ENCODE results near the gene TTC23.
A peak's percentile ranks its signal among the peaks of the same experiment; 100 is the strongest.

The TTC23 gene

DNA sequence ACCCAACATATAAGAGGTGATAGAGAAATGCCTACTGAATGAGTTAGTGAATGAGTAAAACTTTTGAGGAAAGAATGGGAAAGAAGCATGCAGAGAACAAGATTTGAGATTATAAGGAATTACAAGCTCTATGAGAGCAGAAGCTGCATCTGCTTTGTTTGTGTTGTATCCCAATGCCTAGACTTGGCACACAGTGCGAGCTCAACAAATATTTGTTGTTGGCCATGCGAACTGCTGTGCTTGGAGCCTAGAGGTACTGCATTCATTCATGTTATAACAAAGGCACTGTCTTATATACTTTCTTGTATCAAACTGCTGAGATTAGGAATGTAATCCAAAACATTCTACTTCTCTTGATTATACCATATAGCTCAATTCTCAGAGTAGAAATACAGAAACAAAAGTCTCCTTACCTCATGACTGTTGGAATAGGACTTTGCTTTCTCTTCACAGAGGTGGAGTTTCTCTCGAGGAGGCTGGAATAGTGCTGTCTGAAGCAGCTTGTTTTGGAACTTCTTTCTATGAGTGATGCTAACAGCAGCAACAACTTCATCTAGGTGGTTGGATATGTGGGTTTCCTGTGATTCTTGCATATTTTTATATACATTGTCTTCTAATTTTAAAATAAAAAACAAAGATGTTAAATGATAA, 21.1 kb downstream of the TTC23 start:
- in situ Hi-C loops (cut with MboI; ENCODE audit: low sequenced_read_pairs, unreplicated experiment) = no loop called here
- DNase-seq (ENCODE audit: low spot score) = no peak
- TF ChIP-seq CTCF (IDR thresholded peaks at IDR 0.05; ENCODE audit: borderline replicate concordance, control extremely low read depth, extremely low read depth, insufficient read depth, missing control alignments) = no peak

DNA sequence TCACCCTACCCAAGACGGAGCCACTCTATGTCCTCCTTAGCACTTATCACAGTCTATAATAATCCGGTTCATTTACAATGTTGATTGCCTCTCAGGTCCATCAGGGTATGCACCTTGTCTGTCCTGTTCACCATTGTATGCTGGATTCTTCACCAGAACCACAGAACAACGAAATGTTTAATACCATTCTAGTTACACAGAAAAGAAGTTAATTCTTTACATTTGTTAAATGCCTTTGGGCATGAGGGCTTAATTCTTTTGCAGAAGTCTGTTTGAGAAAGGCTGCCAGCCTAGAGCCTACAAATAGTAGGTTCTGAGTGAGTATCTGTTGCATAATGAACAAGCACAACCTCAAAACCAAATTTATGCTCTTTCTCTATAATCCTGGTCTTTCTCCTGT, 22.6 kb downstream of the TTC23 start:
- DNase-seq (ENCODE audit: low spot score) = no peak
- TF ChIP-seq CTCF (IDR thresholded peaks at IDR 0.05; ENCODE audit: borderline replicate concordance, control extremely low read depth, extremely low read depth, insufficient read depth, missing control alignments) = no peak
- in situ Hi-C loops (cut with MboI; ENCODE audit: low sequenced_read_pairs, unreplicated experiment) = no loop called here

- in situ Hi-C loops (cut with MboI; ENCODE audit: low sequenced_read_pairs, unreplicated experiment) = no loop called here
- no peak for DNase-seq (ENCODE audit: low spot score)
- TF ChIP-seq CTCF (IDR thresholded peaks at IDR 0.05; ENCODE audit: borderline replicate concordance, control extremely low read depth, extremely low read depth, insufficient read depth, missing control alignments) = no peak
These were observed 24.8 kb downstream of the TTC23 start for GRCh38 chr15:99224372-99225214.

- in situ Hi-C loops (cut with MboI; ENCODE audit: low sequenced_read_pairs, unreplicated experiment) = loop anchor here (5.0 kb wide), 1 partner anchor 116 kb away; no protein-coding TSS in a partner anchor
- peak; percentile 70 for DNase-seq (ENCODE audit: low spot score)
- peak; percentile 76 for TF ChIP-seq CTCF (IDR thresholded peaks at IDR 0.05; ENCODE audit: borderline replicate concordance, control extremely low read depth, extremely low read depth, insufficient read depth, missing control alignments)
These were observed 36.1 kb downstream of the TTC23 start for GRCh38 chr15:99213187-99213811.

DNA sequence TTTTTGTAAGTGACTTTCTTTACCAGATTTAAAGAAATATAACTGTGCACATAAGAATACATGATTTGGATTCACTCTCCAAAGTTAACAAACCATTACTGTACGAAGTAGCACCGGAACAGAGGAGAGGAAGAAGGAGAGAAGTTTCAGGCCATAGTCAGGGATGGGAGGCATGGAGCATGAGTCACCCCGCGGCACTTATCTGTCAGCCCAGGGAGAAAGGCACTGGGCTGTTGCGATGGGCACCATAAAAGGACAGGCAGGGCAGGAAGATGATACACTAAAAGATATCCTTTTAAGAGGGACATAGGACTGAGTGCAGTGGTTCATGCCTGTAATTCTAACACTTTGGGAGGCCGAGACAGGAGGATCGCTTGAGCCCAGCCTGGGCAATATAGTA, 37.0 kb downstream of the TTC23 start:
- DNase-seq (ENCODE audit: low spot score) = no peak
- no peak for TF ChIP-seq CTCF (IDR thresholded peaks at IDR 0.05; ENCODE audit: borderline replicate concordance, control extremely low read depth, extremely low read depth, insufficient read depth, missing control alignments)
- in situ Hi-C loops (cut with MboI; ENCODE audit: low sequenced_read_pairs, unreplicated experiment) = loop anchor here (5.0 kb wide), 1 partner anchor 115 kb away; no protein-coding TSS in a partner anchor

DNA sequence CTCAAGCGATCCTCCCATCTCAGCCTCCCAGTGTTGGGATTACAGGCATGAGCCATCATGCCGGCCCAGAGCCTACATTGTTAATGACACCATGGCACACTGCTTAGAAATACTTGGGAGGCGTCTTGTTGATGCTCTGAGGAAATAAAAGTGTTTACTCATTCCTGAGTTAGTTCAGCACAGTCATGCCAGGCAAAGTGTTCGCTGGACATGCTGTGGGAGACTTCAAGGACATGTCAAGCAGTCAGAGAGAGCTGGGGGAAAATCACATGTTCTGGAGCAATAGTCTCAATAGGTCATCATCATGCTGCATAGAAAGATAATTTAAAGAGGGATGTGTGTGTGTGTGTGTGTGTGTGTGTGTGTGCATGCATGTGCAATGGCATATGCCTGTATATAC, 37.5 kb downstream of the TTC23 start:
- in situ Hi-C loops (cut with MboI; ENCODE audit: low sequenced_read_pairs, unreplicated experiment) = loop anchor here (5.0 kb wide), 1 partner anchor 115 kb away; no protein-coding TSS in a partner anchor
- TF ChIP-seq CTCF (IDR thresholded peaks at IDR 0.05; ENCODE audit: borderline replicate concordance, control extremely low read depth, extremely low read depth, insufficient read depth, missing control alignments) = no peak
- no peak for DNase-seq (ENCODE audit: low spot score)
